ENCODE data around the gene RNPEPL1.

Gene RNPEPL1

GRCh38 chr2:240601831-240602160 lies 33.5 kb downstream of the RNPEPL1 start:
- no peak overlapping the region for H3K9ac ChIP-seq (ENCODE audit: low read length)
- H3K18ac ChIP-seq (ENCODE audit: low read length), result no peak overlapping the region
- no peak overlapping the region for H2BK12ac ChIP-seq (ENCODE audit: low read length)
- no peaks in the 10 kb centered on the region for H3K27me3 ChIP-seq (ENCODE audit: insufficient read depth, low read length)
- H2AFZ ChIP-seq (ENCODE audit: insufficient read depth, low read length, poor library complexity), result no peak overlapping the region
- no peaks in the 10 kb centered on the region for H3K79me1 ChIP-seq (ENCODE audit: low read length)
- no peak overlapping the region for H3K14ac ChIP-seq (ENCODE audit: low read length)
- WGBS (ENCODE audit: extremely low coverage, insufficient coverage, insufficient read length), result no CpG with 5 or more reads among the region's 11 CpGs
- no peak overlapping the region for H3K4ac ChIP-seq (ENCODE audit: low read depth, low read length)
- peaks cover 16 to 21% of the 10 kb centered on the region in 2 experiments for H3K36me3 ChIP-seq (ENCODE audit: control insufficient read depth in 1 of 2, insufficient read depth in 2 of 2, low read length in 2 of 2)
- no peak overlapping the region for H4K91ac ChIP-seq (ENCODE audit: low read depth, low read length)
- no peaks in the 10 kb centered on the region for H3K4me1 ChIP-seq (ENCODE audit: control insufficient read depth in 1 of 2, insufficient read depth in 2 of 2, low read length in 2 of 2)
- no peak overlapping the region for H2BK5ac ChIP-seq (ENCODE audit: low read depth, low read length, poor library complexity)
- no peak overlapping the region for H3K23ac ChIP-seq (ENCODE audit: low read length)
- no peak overlapping the region for H2AK5ac ChIP-seq (ENCODE audit: low read length)
- H3K9me3 ChIP-seq (ENCODE audit: insufficient read depth, low read depth, low read length), result peaks cover 2% of the 10 kb centered on the region
- H3K4me3 ChIP-seq (ENCODE audit: low read depth, low read length), result no peak overlapping the region
- no peak overlapping the region for H3K4me2 ChIP-seq (ENCODE audit: low read length)
- H3K79me2 ChIP-seq (ENCODE audit: control insufficient read depth, insufficient read depth, low read length, poor library complexity), result no peaks in the 10 kb centered on the region
- no peak overlapping the region for H2BK120ac ChIP-seq (ENCODE audit: insufficient read depth, low read length, poor library complexity)
- DNase-seq, result no peak
- no peak overlapping the region for H4K12ac ChIP-seq (ENCODE audit: low read depth, low read length)
- no peak overlapping the region for H4K8ac ChIP-seq (ENCODE audit: low read depth, low read length)
- H3K27ac ChIP-seq (ENCODE audit: low read depth, low read length), result no peak overlapping the region

DNA sequence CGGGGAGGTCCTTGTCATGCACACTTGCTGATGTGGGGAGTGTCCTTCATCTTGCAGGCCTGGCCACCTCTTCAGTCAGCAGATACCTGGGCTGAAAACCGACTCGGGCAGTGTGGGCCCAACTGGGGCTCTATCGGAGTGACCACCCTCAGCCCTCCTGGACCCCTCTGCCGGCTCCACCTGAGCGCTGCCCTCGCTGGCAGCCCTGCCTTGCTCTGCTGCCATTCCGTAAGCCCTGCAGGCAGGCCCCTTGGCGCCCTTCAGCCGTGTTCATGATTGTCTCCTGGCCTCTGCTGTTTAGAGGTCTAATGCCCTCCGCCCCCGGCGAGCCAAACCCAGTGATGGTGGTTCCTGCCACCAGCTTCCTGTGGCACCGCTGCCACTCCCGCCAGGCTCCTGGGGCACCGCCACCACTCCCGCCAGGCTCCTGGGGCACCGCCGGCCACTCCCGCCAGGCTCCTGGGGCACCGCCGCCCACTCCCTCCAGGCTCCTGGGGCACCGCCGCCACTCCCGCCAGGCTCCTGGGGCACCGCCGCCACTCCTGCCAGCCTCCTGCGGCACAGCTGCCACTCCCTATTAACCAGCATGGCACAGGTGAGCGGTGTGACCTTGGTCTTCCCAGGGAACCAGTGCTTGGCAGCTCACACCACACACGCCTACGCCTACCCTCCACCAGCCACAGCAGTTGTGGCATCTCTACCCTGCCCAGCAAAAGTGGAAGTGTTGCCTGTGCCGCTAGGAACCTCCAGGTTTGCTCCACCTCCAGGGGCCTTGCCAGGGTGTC lies 34.2 kb downstream of the RNPEPL1 start:
- Histone ChIP-seq H3K18ac (ENCODE audit: low read length) (no peak overlapping the region), H3K14ac (ENCODE audit: low read length) (no peak overlapping the region), H2BK5ac (ENCODE audit: low read depth, low read length, poor library complexity) (no peak overlapping the region), H2BK12ac (ENCODE audit: low read length) (no peak overlapping the region), H4K8ac (ENCODE audit: low read depth, low read length) (no peak overlapping the region), H2AK5ac (ENCODE audit: low read length) (no peak overlapping the region), H3K27ac (ENCODE audit: low read depth, low read length) (no peak overlapping the region), H4K12ac (ENCODE audit: low read depth, low read length) (no peak overlapping the region), H4K91ac (ENCODE audit: low read depth, low read length) (no peak overlapping the region), H3K4me3 (ENCODE audit: low read depth, low read length) (no peak overlapping the region), H3K4me1 (ENCODE audit: control insufficient read depth in 1 of 2, insufficient read depth in 2 of 2, low read length in 2 of 2) (no peaks in the 10 kb centered on the region), H3K23ac (ENCODE audit: low read length) (no peak overlapping the region), H2BK120ac (ENCODE audit: insufficient read depth, low read length, poor library complexity) (no peak overlapping the region), H3K79me1 (ENCODE audit: low read length) (no peaks in the 10 kb centered on the region), H3K79me2 (ENCODE audit: control insufficient read depth, insufficient read depth, low read length, poor library complexity) (no peaks in the 10 kb centered on the region), H3K27me3 (ENCODE audit: insufficient read depth, low read length) (no peaks in the 10 kb centered on the region), H3K4me2 (ENCODE audit: low read length) (no peak overlapping the region), H3K4ac (ENCODE audit: low read depth, low read length) (no peak overlapping the region), H3K9me3 (ENCODE audit: insufficient read depth, low read depth, low read length) (peaks cover 2% of the 10 kb centered on the region), H2AFZ (ENCODE audit: insufficient read depth, low read length, poor library complexity) (no peak overlapping the region), H3K36me3 (ENCODE audit: control insufficient read depth in 1 of 2, insufficient read depth in 2 of 2, low read length in 2 of 2) (peaks cover 16 to 18% of the 10 kb centered on the region in 2 experiments), H3K9ac (ENCODE audit: low read length) (no peak overlapping the region)
- no peak for DNase-seq
- no CpG with 5 or more reads among the region's 32 CpGs for WGBS (ENCODE audit: extremely low coverage, insufficient coverage, insufficient read length)

GRCh38 chr2:240603081-240603835 lies 35.0 kb downstream of the RNPEPL1 start:
- no peak for DNase-seq
- WGBS (ENCODE audit: extremely low coverage, insufficient coverage, insufficient read length), result no CpG with 5 or more reads among the region's 22 CpGs
- no peak overlapping the region for H3K4me2 ChIP-seq (ENCODE audit: low read length)
- H4K12ac ChIP-seq (ENCODE audit: low read depth, low read length), result no peak overlapping the region
- no peak overlapping the region for H4K8ac ChIP-seq (ENCODE audit: low read depth, low read length)
- no peak overlapping the region for H3K23ac ChIP-seq (ENCODE audit: low read length)
- H3K27me3 ChIP-seq (ENCODE audit: insufficient read depth, low read length), result no peaks in the 10 kb centered on the region
- H3K4ac ChIP-seq (ENCODE audit: low read depth, low read length), result no peak overlapping the region
- H2AFZ ChIP-seq (ENCODE audit: insufficient read depth, low read length, poor library complexity), result no peak overlapping the region
- no peak overlapping the region for H3K18ac ChIP-seq (ENCODE audit: low read length)
- H2AK5ac ChIP-seq (ENCODE audit: low read length), result no peak overlapping the region
- no peak overlapping the region for H2BK5ac ChIP-seq (ENCODE audit: low read depth, low read length, poor library complexity)
- no peaks in the 10 kb centered on the region for H3K79me1 ChIP-seq (ENCODE audit: low read length)
- H3K9me3 ChIP-seq (ENCODE audit: insufficient read depth, low read depth, low read length), result peaks cover 2% of the 10 kb centered on the region
- H2BK12ac ChIP-seq (ENCODE audit: low read length), result no peak overlapping the region
- H3K4me3 ChIP-seq (ENCODE audit: low read depth, low read length), result no peak overlapping the region
- peaks cover 12 to 13% of the 10 kb centered on the region in 2 experiments for H3K36me3 ChIP-seq (ENCODE audit: control insufficient read depth in 1 of 2, insufficient read depth in 2 of 2, low read length in 2 of 2)
- H3K9ac ChIP-seq (ENCODE audit: low read length), result no peak overlapping the region
- no peaks in the 10 kb centered on the region for H3K4me1 ChIP-seq (ENCODE audit: control insufficient read depth in 1 of 2, insufficient read depth in 2 of 2, low read length in 2 of 2)
- H3K14ac ChIP-seq (ENCODE audit: low read length), result no peak overlapping the region
- H3K27ac ChIP-seq (ENCODE audit: low read depth, low read length), result no peak overlapping the region
- H3K79me2 ChIP-seq (ENCODE audit: control insufficient read depth, insufficient read depth, low read length, poor library complexity), result no peaks in the 10 kb centered on the region
- H2BK120ac ChIP-seq (ENCODE audit: insufficient read depth, low read length, poor library complexity), result no peak overlapping the region
- H4K91ac ChIP-seq (ENCODE audit: low read depth, low read length), result no peak overlapping the region

DNA sequence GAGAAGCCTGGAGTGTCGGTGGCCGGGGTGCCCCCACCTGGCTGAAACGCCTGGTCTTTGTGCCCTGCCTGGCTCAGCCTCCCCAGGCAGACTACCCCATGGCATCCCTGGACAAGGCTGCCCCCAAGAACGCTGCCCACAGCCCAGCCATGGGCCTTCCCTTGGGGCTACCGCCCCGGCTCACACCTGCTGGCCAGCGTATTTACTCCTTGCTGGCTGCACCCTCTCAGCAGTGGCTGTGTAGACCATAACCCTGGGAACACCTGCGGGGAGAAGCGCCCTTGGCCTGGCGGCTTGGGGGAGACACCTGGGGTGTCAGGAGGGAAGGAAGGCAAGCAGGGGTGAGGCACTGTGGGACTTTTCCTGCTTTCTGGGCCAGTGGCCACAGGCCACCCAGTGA lies 35.6 kb downstream of the RNPEPL1 start:
- Histone ChIP-seq H3K27ac (ENCODE audit: low read depth, low read length) (no peak overlapping the region), H3K4me3 (ENCODE audit: low read depth, low read length) (no peak overlapping the region), H3K4me2 (ENCODE audit: low read length) (no peak overlapping the region), H2AK5ac (ENCODE audit: low read length) (no peak overlapping the region), H2BK5ac (ENCODE audit: low read depth, low read length, poor library complexity) (no peak overlapping the region), H3K14ac (ENCODE audit: low read length) (no peak overlapping the region), H2AFZ (ENCODE audit: insufficient read depth, low read length, poor library complexity) (no peak overlapping the region), H3K4ac (ENCODE audit: low read depth, low read length) (no peak overlapping the region), H3K4me1 (ENCODE audit: control insufficient read depth in 1 of 2, insufficient read depth in 2 of 2, low read length in 2 of 2) (no peaks in the 10 kb centered on the region), H3K18ac (ENCODE audit: low read length) (no peak overlapping the region), H3K9ac (ENCODE audit: low read length) (no peak overlapping the region), H4K8ac (ENCODE audit: low read depth, low read length) (no peak overlapping the region), H3K79me2 (ENCODE audit: control insufficient read depth, insufficient read depth, low read length, poor library complexity) (no peaks in the 10 kb centered on the region), H2BK120ac (ENCODE audit: insufficient read depth, low read length, poor library complexity) (no peak overlapping the region), H3K27me3 (ENCODE audit: insufficient read depth, low read length) (no peaks in the 10 kb centered on the region), H3K23ac (ENCODE audit: low read length) (no peak overlapping the region), H4K12ac (ENCODE audit: low read depth, low read length) (no peak overlapping the region), H3K36me3 (ENCODE audit: control insufficient read depth in 1 of 2, insufficient read depth in 2 of 2, low read length in 2 of 2) (peaks cover 7% of the 10 kb centered on the region in 2 experiments), H3K79me1 (ENCODE audit: low read length) (no peaks in the 10 kb centered on the region), H3K9me3 (ENCODE audit: insufficient read depth, low read depth, low read length) (peaks cover 2% of the 10 kb centered on the region), H4K91ac (ENCODE audit: low read depth, low read length) (no peak overlapping the region), H2BK12ac (ENCODE audit: low read length) (no peak overlapping the region)
- no peak for DNase-seq
- no CpG with 5 or more reads among the region's 10 CpGs for WGBS (ENCODE audit: extremely low coverage, insufficient coverage, insufficient read length)
